NCI-H2227 treated with DMSO at 0.1 percent for 48 hours (cell line): ENCODE results near the gene ITGB1BP1.
"Not testable (repeated sequence)": the region's sequence is repeated elsewhere in the genome, so short reads cannot be mapped to it uniquely, and the experiment has no call there.

Experiments used
- DNase-seq: peaks from one replicate; lab custom pipeline; 2025; lab: John Stamatoyannopoulos, UW

The ITGB1BP1 gene

GRCh38 chr2:9400268-9401058 is 22.9 kb downstream of the ITGB1BP1 start:
- no peak for DNase-seq

DNA sequence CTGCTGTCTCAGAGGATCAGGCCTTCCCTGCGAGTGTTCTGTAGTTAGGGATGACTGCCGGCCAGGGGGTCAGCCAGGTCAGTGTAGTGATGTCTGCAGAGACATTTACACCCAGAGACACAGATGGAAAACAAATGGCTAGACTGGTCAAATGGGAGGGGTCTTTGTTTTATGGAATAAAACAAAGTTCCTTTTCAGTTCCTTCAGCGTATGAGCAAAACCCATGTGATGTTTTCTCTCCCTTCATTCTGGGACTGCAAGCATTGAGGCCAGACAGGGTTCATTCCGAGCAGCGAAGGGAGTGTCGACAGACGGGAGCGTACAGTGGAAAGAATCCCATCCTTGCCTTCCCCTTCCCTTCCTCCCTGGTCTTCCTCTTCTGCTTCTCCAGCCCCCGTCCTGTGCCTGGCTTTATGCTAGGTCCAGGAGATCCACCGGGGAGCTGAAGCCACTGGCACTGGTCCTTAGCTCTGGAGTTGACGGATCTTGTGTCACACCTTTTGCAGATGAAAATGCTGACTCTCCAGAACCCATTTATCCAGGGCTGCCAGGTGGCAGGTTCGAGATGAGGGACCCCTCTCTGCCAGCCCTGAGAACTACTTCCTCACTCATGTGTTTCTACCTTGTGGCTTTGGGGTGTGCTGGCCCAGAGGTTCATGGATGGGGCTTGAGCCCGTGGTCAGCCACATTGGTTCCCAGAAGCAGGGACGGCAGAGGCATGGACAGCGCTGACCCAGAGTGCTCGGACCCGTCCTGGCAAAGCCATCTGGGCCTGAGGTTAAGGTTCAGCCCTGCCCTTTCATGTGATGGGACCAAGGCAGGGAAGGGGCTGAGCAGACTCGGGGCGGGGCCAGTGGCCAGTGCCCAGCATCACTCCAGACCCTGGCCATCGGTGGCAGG is 24.2 kb downstream of the ITGB1BP1 start:
- no peak for DNase-seq

DNA sequence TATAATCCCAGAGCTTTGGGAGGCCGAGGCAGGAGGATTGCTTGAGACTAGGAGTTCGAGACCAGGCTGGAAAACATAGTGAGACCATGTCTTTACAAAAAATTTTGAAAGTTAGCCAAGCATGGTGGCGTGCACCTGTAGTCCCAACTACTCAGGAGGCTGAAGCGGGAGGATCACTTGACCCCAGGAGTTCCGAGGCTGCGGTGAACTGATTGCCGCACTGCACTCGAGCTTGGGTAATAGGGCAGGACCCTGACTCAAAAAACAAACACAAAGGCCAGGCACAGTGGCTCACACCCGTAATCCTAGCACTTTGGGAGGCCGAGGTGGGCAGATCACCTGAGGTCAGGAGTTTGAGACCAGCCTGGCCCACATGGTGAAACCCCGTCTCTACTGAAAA is 25.1 kb downstream of the ITGB1BP1 start:
- DNase-seq = not testable (repeated sequence)

DNA sequence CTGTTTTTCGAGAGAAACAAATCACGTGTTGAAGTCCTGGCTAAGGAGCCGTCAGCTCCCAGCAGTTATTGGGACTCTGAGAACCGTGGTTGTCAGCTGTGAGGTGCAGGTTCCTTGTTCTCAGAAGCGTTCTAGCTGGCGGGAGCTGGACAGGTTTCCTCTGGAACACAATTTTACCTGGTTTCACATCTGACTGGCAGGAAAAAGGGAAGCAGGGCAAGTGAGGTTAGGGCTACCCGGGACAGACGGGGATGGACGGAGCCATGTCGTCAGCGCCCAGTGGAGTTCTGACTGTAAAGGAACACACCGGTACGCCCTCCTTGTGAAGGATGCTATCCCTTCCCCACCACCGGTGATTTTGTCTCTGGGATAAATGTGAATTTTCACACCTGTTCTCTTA is 26.1 kb downstream of the ITGB1BP1 start:
- DNase-seq = no peak

- DNase-seq = no peak
Measured at GRCh38 chr2:9394816-9395215, 28.5 kb downstream of the ITGB1BP1 start.

- DNase-seq = no peak
Measured at GRCh38 chr2:9392898-9393765, 30.2 kb downstream of the ITGB1BP1 start.

DNA sequence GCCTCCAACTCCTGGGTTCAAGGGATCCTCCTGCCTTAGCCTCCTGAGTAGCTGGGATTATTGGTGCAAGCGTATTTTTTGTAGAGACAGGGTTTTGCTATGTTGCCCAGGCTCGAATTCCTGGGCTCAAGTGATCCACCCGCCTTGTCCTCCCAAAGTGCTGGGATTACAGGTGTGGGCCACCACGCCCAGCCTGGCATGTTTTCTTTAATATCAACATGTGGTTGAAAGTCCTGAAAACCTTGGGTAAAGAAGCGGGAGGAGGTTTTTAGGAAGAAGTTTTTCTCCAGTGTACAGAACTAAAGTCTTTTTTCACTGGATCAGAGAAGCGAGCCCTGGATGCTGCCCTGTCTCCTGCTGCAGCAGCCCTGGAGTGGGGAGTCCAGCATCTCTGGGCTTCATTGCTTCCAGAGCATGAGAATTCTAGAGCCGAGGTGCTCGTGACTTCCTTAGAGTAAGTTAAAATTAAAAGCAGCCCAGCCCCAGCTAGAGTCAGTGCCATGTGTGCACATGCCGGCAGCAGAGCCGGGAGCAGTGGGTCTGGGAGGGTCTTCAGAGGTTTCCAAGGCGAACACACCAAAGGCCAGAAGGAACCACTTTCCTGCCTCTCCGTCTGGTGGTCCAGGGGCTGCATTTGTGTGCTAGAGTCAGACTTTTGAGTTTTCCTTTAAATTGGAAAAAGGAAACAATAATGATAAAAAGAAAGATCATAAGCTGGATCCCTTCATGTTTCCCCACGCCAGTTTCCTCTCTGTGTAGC is 31.2 kb downstream of the ITGB1BP1 start:
- no peak for DNase-seq

DNA sequence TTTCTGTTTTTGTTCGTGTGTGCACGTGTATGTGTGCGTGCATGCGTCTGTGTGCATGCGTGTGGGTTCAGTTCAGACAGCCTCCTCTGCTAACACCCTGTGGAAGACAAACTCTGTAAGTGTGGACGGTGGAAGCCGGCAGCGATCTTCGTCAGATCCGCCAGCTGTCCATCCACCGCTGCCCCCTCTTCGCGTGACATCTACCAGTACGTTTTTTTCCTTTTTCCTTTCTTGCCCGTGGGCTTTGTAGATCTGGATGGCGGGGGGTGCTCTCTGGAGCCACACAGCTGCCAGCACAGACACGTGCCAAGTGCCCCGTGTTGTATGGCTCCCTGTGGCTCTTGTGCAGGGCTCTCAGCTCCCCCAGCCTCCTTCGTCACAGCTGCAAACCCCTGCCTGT is 32.3 kb downstream of the ITGB1BP1 start:
- no peak for DNase-seq

DNA sequence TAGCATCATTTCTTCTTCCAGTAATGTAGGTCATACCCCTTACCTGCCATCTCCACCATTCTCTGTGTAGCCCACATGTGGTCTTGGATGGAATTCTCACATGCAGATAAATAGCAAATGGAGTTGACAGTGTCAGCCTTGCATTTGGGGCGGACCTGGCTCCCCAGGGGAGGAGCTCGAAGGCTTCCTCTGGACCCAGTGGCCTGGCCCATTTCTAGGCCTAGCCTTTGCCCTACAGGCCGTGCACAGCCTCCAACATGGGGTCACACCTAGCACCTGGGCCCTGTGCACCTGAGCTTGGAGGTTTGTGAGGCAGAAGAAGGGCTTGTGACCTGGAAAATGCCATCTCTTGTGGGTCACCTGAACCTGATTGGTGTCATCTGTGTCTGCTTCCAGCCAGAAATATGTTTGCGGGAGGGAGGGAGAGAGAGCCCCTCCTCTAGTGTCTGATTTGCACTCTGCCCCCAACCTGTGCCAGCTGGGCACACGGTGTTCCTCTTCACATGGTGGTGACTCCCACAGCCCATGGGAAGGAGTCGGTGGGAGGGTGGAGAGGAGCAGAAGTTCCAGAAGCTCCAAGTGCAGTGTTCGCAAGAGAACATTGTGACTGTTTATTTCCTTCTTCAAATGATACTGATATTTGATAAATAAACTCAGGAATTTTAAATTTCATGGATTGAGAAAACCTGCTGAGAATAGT is 33.0 kb downstream of the ITGB1BP1 start:
- no peak for DNase-seq

DNA sequence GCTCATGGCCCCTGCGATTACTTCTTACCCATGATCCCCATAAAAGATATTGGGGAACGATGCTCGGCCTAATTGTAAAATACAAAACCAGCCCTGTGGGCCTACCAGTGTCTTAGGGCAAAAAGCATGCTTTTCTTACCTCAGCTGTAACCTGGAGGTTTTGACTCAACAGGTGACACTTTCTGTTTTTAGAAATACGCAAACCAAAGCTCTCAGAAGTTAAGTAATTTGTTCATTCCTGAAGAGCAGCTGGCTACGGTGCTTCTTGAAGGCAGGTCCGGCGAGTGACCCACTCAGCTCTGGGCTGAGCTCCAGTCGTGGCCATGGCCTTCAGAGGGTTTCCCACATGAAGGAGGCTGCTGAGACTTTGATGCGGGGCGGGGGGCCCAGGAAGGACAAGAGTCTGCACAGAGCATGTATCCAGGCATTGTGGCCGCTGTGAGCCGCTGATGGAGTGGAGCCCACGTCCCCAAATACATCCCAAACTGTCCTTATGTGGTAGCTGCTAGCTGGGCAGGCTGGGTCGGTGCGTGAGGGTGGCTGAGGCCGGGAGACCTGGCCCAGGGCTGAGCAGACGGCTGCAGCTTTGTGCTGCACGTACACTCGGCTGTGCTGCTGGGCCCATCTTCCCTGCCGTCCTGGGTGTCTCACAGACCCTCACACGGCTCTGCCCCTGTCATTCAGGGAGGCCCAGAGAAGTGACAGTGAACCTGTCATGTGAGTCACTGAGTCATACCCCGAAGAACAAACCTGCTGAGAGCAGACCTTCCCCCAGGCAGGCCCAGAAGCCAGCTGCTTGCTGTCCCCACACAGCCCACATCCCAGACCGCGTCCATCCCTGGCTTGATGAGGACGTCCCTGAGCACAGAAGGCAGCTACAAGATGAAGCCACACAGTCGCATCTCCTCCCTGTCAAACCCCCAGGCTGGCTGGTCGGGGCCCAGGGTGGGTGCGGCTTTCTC is 34.1 kb downstream of the ITGB1BP1 start:
- no peak for DNase-seq

GRCh38 chr2:9388199-9388681 is 35.1 kb downstream of the ITGB1BP1 start:
- DNase-seq = no peak

DNA sequence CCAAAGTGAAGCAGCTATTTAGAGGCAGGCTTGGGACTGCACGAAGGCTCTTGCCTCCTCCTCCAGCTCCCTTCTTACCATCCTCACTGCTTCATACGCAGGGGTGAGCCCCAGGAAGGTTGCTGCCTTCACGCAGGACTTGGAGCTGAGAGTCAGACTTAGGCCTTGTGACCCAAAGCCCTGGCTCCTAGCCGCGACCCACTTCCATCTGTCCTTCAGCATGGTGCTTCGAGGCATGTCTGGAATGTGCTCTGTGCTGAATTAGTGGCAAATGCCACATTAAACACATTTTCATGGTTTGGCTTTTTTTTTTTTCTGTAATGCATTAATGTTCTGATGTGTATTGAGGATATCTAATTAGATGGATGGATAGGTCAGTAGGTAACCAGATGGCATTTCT is 37.5 kb downstream of the ITGB1BP1 start:
- no peak for DNase-seq

- DNase-seq = no peak
Measured at GRCh38 chr2:9384521-9384920, 38.8 kb downstream of the ITGB1BP1 start.

GRCh38 chr2:9382604-9383235 is 40.6 kb downstream of the ITGB1BP1 start:
- no peak for DNase-seq

DNA sequence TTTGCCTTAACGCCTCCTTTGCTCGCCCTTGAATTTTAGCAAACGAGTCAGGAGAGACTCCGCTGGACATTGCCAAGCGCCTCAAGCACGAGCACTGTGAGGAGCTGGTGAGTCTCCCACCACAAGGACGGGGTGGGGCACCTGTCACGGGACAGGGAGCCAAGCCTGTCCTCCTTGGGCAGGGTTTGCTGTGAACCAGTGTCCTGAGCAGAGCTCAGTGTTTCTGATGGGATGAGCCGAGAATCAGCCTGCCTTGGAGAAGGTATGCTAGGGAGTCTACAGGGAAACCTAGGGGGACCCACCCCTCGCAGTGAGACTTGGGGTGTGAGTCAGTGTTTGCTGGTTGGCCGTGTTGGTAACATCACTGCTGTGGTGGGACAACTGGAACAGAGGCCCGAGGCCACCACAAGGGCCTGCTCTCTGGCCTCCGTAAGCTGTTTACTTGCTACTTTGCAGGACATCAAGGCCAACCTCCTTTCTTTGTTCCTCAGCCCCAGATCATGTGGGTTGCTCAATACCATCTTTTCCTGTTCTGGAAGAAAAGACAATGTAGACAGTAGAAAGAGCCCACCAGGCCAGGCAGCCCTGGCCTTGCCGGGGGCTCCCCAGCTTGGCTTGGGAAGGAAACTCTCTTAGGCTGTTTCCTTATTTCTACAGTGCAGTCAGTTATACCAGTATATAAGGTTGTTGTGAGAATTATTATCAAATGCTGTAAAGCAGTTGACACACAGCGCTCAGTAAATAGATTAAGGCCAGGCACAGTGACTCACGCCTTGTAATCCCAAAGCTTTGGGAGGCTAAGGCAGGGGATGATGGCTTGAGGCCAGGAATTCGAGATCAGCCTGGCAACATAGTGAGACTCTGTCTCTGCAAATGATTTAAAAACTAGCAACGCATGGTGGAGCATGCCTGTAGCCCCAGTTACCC is 42.4 kb downstream of the ITGB1BP1 start:
- DNase-seq = no peak

DNA sequence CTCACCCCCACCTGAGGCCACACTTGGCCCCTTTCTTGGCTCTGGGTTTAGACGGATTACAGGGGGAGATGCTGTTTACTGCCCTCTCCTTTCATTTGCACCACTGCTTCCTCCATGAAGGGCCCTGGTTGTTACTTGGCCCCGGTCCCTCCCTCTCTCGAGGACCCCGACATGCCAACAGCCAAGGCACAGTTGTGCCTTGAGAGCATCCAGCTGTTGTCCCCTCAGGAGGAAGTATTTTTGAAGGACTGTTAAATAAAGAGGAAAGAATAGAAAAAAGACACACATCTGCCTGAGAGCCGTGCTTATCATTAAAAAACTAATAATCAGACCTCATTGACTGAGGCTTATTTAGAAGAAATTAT is 44.0 kb downstream of the ITGB1BP1 start:
- no peak for DNase-seq

- no peak for DNase-seq
Measured at GRCh38 chr2:9378433-9379390, 44.6 kb downstream of the ITGB1BP1 start.
